CD4-positive, alpha-beta T cell treated with Interleukin-17A for 1 hour (primary cell): ENCODE measurements around the gene BTN2A1.
"Not testable (repeated sequence)": the region's sequence is repeated elsewhere in the genome, so short reads cannot be mapped to it uniquely, and the experiment has no call there.

ENCODE experiments used
- DNase-seq: peaks from one replicate; pipeline ENCODE4 v3.0.0-alpha.2; 2020

The BTN2A1 gene

GRCh38 chr6:26457806-26458688, at the start of gene BTN2A1:
BTN2A1 (plus strand) TSS chr6:26457955; CDS start chr6:26458637, 682 bp downstream.
- peak; percentile 89 for DNase-seq

GRCh38 chr6:26408828-26409730, 48.7 kb upstream of the BTN2A1 start:
- DNase-seq = no peak

GRCh38 chr6:26411751-26412150, 46.0 kb upstream of the BTN2A1 start:
- DNase-seq = no peak

- DNase-seq = no peak
Observed at GRCh38 chr6:26412228-26412627, 45.5 kb upstream of the BTN2A1 start.

- no peak for DNase-seq
Observed at GRCh38 chr6:26412954-26413353, 44.8 kb upstream of the BTN2A1 start.

GRCh38 chr6:26414281-26414680, 43.5 kb upstream of the BTN2A1 start:
- DNase-seq = no peak

GRCh38 chr6:26415036-26415614, 42.6 kb upstream of the BTN2A1 start:
- DNase-seq = no peak

- DNase-seq = no peak
Observed at GRCh38 chr6:26415791-26416190, 42.0 kb upstream of the BTN2A1 start.

- no peak for DNase-seq
Observed at GRCh38 chr6:26416288-26416687, 41.5 kb upstream of the BTN2A1 start.

GRCh38 chr6:26418077-26418476, 39.7 kb upstream of the BTN2A1 start:
- DNase-seq = not testable (repeated sequence)

- not testable (repeated sequence) for DNase-seq
Observed at GRCh38 chr6:26418795-26419194, 39.0 kb upstream of the BTN2A1 start.

- peak; percentile 51 for DNase-seq
Observed at GRCh38 chr6:26420688-26421171, 37.0 kb upstream of the BTN2A1 start.

- peak; percentile 79 for DNase-seq
Observed at GRCh38 chr6:26421259-26422144, 36.3 kb upstream of the BTN2A1 start.

- DNase-seq = no peak
Observed at GRCh38 chr6:26422329-26422728, 35.4 kb upstream of the BTN2A1 start.

GRCh38 chr6:26426691-26427450, 30.9 kb upstream of the BTN2A1 start:
- DNase-seq = no peak

GRCh38 chr6:26427451-26427809, 30.3 kb upstream of the BTN2A1 start:
- DNase-seq = no peak

- DNase-seq = no peak
Observed at GRCh38 chr6:26428206-26428605, 29.5 kb upstream of the BTN2A1 start.

GRCh38 chr6:26430787-26431186, 27.0 kb upstream of the BTN2A1 start:
- no peak for DNase-seq

GRCh38 chr6:26431258-26432172, 26.2 kb upstream of the BTN2A1 start:
- DNase-seq = no peak

GRCh38 chr6:26432627-26433201, 25.0 kb upstream of the BTN2A1 start:
- DNase-seq = no peak
